Cardiac septum (tissue), 1 donor: ENCODE measurements around the gene OR51G2. TPM values are rescaled to one million over a fixed set of nuclear protein-coding genes. Genes with fewer than 3 reads are reported as not detected.
"Not testable (repeated sequence)": the region's sequence is repeated elsewhere in the genome, so short reads cannot be mapped to it uniquely, and the experiment has no call there.

Experiments
- DNase-seq: peaks from one replicate; pipeline ENCODE4 v3.0.0-alpha.2; 2020; ENCODE audit warnings: low spot score
- intact Hi-C: fragments of 100-400 bp; cut with DNase I; formaldehyde crosslinking; loops from one replicate; pipeline ENCODE4 v1.14.0; 2022
- long read RNA-seq: library from polyadenylated mRNA; unstranded; transcript quantifications from one replicate; pipeline ENCODE4 v2.0.0, GENCODE V29; 2021
- total RNA-seq: library from RNA; stranded (reverse); fragmentation: NEBNext Ultra II Directional; extraction: Animal tissue kit (Norgen Biotek cat#: 25700); gene quantifications from one replicate; pipeline ENCODE4 v1.2.1, GENCODE V29; 2021
- donor health status: DM: no; HTN: no; CAD: no.

OR51G2 gene
- not detected for total RNA-seq
- long read RNA-seq, result 0 reads

GRCh38 chr11:4919250-4919649, at the start of gene OR51G2:
TSS of gene OR51G2 (minus strand) at chr11:4919350. CDS start at chr11:4915663, 3,687 bp downstream.
- DNase-seq, result no peak
- intact Hi-C loops, result no loop called here

- DNase-seq, result no peak
- intact Hi-C loops, result no loop called here
Observed at GRCh38 chr11:4962816-4963215, 43.7 kb upstream of the OR51G2 start.

- no peak for DNase-seq
- intact Hi-C loops, result no loop called here
Observed at GRCh38 chr11:4960877-4961276, 41.7 kb upstream of the OR51G2 start.

DNA sequence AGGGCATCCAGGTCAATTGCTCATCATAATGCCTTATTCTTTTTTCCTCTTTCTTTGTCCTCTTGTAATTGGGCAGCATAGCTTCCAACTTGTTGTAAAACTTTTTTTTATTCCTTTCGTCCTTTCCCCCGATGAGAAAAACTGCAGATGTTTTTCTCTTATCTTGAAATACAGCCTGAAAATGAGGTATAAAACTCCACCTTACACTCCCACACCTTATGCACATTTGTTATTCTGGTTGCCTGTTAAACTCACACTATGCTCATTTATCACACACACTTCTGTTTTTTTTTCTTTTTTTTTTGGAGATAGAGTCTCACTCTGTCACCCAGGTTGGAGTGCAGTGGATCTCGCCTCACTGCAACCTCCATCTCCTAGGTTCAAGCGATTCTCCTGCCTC, 38.2 kb upstream of the OR51G2 start:
- intact Hi-C loops, result no loop called here
- no peak for DNase-seq

DNA sequence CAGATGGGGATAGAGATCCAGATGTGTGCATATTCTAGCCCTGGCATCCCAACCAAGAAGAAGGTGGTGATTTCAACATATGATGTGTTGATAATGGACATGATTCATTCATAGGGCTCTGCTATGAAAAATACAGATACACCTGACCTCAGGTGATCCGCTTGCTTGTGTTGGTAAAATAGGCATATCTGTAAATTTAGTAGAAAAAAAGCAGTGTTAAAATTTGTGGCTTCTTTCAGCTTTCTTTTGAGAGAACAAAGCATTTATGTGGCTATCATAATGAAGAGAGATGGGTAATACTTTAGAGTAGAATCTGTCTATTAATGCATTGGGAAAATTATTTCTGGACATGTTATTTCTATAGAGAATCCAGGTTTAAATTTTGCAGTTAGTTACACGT, 36.5 kb upstream of the OR51G2 start, which contains the start of gene OR51A2:
TSS of gene OR51A2 (minus strand) at position 101 of the 400 bp plus-strand sequence. CDS start at position 101, 0 bp downstream.
- DNase-seq, intact Hi-C loops: not testable (repeated sequence)

GRCh38 chr11:4947505-4947904, 28.4 kb upstream of the OR51G2 start, which contains the start of gene OR51A4:
TSS of gene OR51A4 (minus strand) at chr11:4947605. CDS start at chr11:4947100, 505 bp downstream.
- no peak for DNase-seq
- intact Hi-C loops, result no loop called here

GRCh38 chr11:4936745-4937144, 17.6 kb upstream of the OR51G2 start:
- DNase-seq, result no peak
- intact Hi-C loops, result no loop called here

- DNase-seq, result no peak
- intact Hi-C loops, result no loop called here
Observed at GRCh38 chr11:4932751-4933150, 13.6 kb upstream of the OR51G2 start.

DNA sequence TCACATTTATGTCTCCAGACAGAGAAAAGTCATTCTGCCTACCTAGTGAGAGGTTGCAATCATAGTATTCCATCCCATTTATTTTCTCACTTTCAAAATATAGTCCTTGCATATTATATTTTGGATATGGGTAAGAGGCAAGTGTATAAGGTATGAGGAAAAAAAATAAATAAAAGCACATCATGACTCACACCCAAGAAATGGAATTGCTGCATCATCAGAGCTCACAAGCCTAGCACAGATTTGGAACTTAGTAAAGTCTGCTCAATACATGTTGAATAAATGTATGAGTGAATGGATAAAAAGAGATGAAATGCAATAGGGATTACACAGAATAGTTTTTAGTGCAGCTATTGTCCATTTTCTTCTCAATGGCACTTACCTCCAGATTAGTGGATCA, 7.5 kb upstream of the OR51G2 start:
- intact Hi-C loops, result no loop called here
- DNase-seq, result no peak

GRCh38 chr11:4924239-4924638, 5.1 kb upstream of the OR51G2 start, which contains the start of gene OR51G1:
TSS of gene OR51G1 (minus strand) at chr11:4924339. CDS start at chr11:4924339, 0 bp downstream.
- DNase-seq, result no peak
- intact Hi-C loops, result no loop called here

DNA sequence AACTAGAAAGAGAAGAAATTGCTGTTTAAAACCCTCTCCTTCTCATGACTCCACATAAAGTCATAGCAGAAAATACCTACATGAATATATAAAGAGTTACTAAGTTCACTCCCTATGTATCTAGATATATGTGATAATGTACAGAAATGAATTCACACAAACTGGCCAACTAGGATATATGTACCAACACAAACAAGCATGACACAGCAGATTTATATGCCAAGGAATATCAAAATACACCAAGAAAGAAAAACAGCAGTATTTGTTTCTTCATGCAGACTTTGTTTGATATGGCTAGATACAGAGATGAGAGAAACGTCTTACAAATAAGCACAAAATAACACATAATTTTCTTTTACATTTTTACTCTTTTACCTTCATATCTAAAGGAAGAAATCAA, 3.2 kb upstream of the OR51G2 start:
- no peak for DNase-seq
- intact Hi-C loops, result no loop called here

DNA sequence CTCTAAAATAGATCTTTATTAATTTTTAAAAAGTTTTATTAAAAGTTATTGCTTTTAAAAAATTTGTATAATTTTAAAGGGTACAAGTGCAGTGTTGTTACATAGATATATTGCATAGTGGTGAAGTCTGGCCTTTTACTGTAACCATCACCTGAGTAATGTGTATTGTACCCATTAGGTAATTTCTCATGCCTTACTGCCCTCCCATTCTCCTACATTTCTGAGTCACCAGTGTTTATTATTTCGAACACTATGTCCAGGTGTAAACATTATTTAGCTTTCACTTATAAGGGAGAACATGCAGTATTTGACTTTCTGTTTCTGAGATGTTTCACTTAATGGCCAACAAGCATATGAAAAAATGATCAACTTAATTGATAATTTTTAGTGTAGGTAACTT, 2.6 kb upstream of the OR51G2 start:
- intact Hi-C loops, result no loop called here
- no peak for DNase-seq

- intact Hi-C loops, result no loop called here
- DNase-seq, result no peak
Observed at GRCh38 chr11:4916581-4916980, 2.6 kb downstream of the OR51G2 start.

DNA sequence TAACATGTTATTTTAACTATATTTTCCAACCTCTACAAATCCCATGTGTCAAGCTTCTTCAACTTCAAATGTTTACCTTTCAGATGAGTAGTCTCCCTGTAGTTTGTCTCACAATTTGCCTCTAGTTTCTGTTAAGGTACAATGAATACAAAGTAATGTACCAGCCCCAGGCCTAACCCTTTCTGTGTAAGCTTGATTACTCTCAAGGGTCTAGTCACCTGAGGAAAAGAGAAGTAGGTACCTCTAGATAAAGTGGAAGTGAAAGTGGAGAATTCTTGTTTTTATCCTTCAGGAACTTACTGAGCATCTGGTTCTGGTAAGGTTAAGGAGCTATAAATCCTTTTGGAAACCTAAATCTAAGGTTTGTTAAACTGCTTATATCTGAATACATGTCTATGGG, 15.7 kb downstream of the OR51G2 start, which contains the start of gene OR51A7:
TSS of gene OR51A7 (plus strand) at position 300 of the 400 bp plus-strand sequence. CDS start 3,587 bp downstream, outside the sequence.
- intact Hi-C loops, result no loop called here
- DNase-seq, result no peak

DNA sequence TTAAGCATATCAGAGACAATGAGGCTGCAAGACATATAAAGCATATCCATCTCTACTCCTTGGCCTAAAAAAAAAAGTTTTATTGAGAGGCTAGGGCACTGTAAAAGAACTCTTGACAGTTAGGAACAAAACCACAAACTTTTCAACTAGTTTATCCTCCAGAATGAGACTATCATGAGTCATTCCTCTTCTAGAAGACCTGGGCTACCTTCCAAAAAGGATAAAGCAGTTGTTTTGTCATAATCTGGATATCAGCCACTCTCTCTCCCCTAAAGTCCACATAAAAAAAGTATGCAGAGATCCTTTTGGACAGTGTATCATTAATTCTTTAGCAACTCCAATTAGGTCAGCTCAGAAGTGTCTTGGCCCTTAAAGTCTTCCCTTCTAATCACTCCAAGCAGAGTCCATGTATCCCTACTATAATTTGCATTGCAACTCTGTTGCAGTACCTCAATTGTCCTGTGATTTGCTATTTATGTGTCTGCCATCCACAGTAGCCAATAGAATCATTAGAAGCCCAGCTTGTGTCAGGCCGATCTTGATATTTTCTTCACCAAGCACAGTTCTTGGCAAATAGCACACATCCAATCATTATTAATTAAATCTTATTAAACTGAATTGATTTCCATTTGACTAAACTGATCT, 27.0 kb downstream of the OR51G2 start:
- no peak for DNase-seq
- intact Hi-C loops, result no loop called here

DNA sequence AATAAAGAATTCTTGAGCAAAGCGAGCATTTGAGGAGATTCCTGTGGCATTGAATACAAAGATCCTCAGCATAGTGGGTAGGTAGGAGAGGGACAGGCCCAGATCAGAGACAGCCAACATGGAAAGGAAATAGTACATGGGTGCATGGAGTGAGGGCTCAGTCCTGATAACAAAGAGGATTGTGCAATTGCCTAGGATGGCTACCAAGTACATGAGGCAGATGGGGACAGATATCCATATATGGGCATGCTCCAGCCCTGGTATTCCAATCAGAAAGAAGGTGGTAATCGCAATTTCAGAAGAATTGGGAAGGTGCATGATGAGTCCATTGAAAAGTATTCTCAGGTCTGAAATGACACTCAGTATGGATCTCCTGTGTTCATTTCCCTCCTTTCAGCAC, 28.9 kb downstream of the OR51G2 start:
- intact Hi-C loops, result no loop called here
- no peak for DNase-seq

DNA sequence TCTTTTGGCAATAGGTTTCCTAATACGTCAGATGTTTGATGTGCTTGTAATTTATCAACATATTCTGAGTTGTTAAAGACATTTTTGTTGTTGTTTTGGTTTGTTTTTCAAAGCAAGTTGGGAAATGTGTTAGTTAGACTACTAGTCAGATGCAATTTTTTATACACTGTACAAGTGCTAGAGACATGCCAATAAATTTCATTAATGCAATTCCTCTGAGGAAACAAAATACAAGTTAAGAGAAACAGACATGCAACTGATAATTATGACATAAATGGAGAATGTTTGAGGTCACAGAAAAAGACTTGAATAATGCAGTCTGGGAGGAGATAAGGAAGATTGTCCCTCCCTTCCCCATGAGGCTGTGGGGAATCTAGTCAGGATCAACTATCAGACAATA, 31.6 kb downstream of the OR51G2 start:
- intact Hi-C loops, result no loop called here
- DNase-seq, result no peak

GRCh38 chr11:4886186-4886585, 33.0 kb downstream of the OR51G2 start:
- intact Hi-C loops, result no loop called here
- no peak for DNase-seq

- intact Hi-C loops, result no loop called here
- DNase-seq, result no peak
Observed at GRCh38 chr11:4884361-4884760, 34.8 kb downstream of the OR51G2 start.

DNA sequence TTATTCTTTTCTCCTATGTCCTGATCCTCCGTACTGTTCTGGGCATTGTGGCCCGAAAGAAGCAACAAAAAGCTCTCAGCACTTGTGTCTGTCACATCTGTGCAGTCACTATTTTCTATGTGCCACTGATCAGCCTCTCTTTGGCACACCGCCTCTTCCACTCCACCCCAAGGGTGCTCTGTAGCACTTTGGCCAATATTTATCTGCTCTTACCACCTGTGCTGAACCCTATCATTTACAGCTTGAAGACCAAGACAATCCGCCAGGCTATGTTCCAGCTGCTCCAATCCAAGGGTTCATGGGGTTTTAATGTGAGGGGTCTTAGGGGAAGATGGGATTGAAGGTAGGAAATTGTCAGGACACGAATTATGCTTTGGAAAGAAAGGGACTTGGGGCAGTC, 36.6 kb downstream of the OR51G2 start:
- intact Hi-C loops, result no loop called here
- no peak for DNase-seq

- intact Hi-C loops, result no loop called here
- no peak for DNase-seq
Observed at GRCh38 chr11:4881860-4882500, 37.2 kb downstream of the OR51G2 start, which contains the start of gene OR51T1. TSS of gene OR51T1 (plus strand) at chr11:4881900. CDS start at chr11:4881900, 0 bp downstream.
